Endothelial cell of umbilical vein (primary cell): ENCODE data around the gene INPP5E.

ENCODE experiments used
- CTCF ChIP-seq, 2 donors: IDR thresholded peaks; 1 replicate in 1 of 2; 2 replicates in 1 of 2; pipeline ENCODE4 v1.5.1; 2011; ENCODE audit warnings: low read length in 2 of 2, mild to moderate bottlenecking in 2 of 2, moderate library complexity in 2 of 2, control low read depth in 1 of 2, inconsistent platforms in 1 of 2, low read depth in 1 of 2; ENCODE audit not compliant: insufficient read depth in 1 of 2; ENCODE audit errors: extremely low read depth in 1 of 2
- GATA2 ChIP-seq: IDR thresholded peaks from 2 replicates; pipeline ENCODE4 v1.7.0; 2011; ENCODE audit warnings: low read depth, mild to moderate bottlenecking, moderate library complexity, mixed read lengths, low read length; ENCODE audit not compliant: insufficient read length, insufficient read depth

GRCh38 chr9:136397643-136398042 is 42.0 kb downstream of the INPP5E start:
- TF ChIP-seq GATA2: no peak
- TF ChIP-seq CTCF (IDR thresholded peaks at IDR 0.05; ENCODE audit: extremely low read depth in 1 of 2, insufficient read depth in 1 of 2, low read depth in 1 of 2, low read length in 2 of 2): no peak
